UCSD-AML1 (cell line): ENCODE results near the gene WDR13.
A peak's percentile ranks its signal among the peaks of the same experiment; 100 is the strongest.
"Not testable (repeated sequence)": the region's sequence is repeated elsewhere in the genome, so short reads cannot be mapped to it uniquely, and the experiment has no call there.

Experiments
- DNase-seq: peaks from one replicate; lab custom pipeline; 2025; ENCODE audit not compliant: unreplicated experiment; lab: John Stamatoyannopoulos, UW

Gene WDR13

GRCh38 chrX:48597353-48598264, at the start of gene WDR13:
Gene WDR13, plus strand, starts transcription at chrX:48597492. Its CDS starts 505 bp downstream, at chrX:48597997.
- DNase-seq = peak; percentile 86

- no peak for DNase-seq
These were observed 48.4 kb upstream of the WDR13 start for GRCh38 chrX:48548871-48549270.

GRCh38 chrX:48555731-48556325, 41.5 kb upstream of the WDR13 start:
- not testable (repeated sequence) for DNase-seq

- no peak for DNase-seq
These were observed 39.0 kb upstream of the WDR13 start for GRCh38 chrX:48558271-48558670.

GRCh38 chrX:48559636-48560035, 37.7 kb upstream of the WDR13 start:
- no peak for DNase-seq

- DNase-seq = no peak
These were observed 37.2 kb upstream of the WDR13 start for GRCh38 chrX:48560056-48560455.

GRCh38 chrX:48560681-48561080, 36.6 kb upstream of the WDR13 start:
- DNase-seq = no peak

- DNase-seq = peak; percentile 16
These were observed 27.3 kb upstream of the WDR13 start for GRCh38 chrX:48569958-48570357.

- no peak for DNase-seq
These were observed 23.5 kb upstream of the WDR13 start for GRCh38 chrX:48573690-48574269.

- peak; percentile 89 for DNase-seq
These were observed 22.7 kb upstream of the WDR13 start, which contains the start of gene RBM3 for GRCh38 chrX:48574270-48575266. Gene RBM3, plus strand, starts transcription at chrX:48574484. Its CDS starts 697 bp downstream, at chrX:48575181.

GRCh38 chrX:48575642-48576041, 21.6 kb upstream of the WDR13 start:
- DNase-seq = no peak

- no peak for DNase-seq
These were observed 21.2 kb upstream of the WDR13 start for GRCh38 chrX:48576108-48576507.

GRCh38 chrX:48578661-48579128, 18.6 kb upstream of the WDR13 start:
- no peak for DNase-seq

- no peak for DNase-seq
These were observed 18.0 kb upstream of the WDR13 start for GRCh38 chrX:48579259-48579658.

- DNase-seq = no peak
These were observed 16.6 kb upstream of the WDR13 start for GRCh38 chrX:48580662-48581061.

- DNase-seq = no peak
These were observed 12.6 kb upstream of the WDR13 start for GRCh38 chrX:48584698-48585097.

- DNase-seq = no peak
These were observed 7.7 kb upstream of the WDR13 start for GRCh38 chrX:48589482-48590162.

- DNase-seq = no peak
These were observed 6.8 kb upstream of the WDR13 start for GRCh38 chrX:48590203-48591103.

GRCh38 chrX:48591255-48591791, 6.0 kb upstream of the WDR13 start:
- DNase-seq = no peak
